HG03159 (cell line): Measurements from ENCODE around the gene HHATL.

Source experiments
- ATAC-seq: cut with Tn5 transposase; IDR thresholded peaks from one replicate; pipeline ENCODE4 v1.9.1; 2021; ENCODE audit warnings: mild to moderate bottlenecking, moderate library complexity; ENCODE audit not compliant: unreplicated experiment

HHATL gene

DNA sequence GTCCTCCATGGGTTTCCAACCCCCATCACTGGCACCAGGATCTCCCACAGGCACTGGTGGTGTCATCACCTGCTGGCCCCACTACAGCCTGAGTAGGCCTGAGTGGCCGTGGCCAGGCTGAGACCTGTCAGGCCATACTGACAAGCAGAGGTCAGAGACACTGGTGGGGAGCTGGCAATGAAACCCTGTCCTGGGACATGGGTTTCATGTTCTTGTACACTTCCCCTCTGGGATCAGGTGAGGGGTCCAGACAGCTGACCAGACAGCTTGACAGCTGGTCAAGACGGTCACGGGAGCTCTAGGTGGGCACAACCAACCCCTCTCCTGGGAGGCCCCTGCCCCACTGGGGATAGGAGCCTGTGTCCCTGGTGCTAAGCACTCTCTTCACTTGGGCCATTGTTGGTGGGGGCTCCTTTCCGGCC lies 36.0 kb downstream of the HHATL start:
- ATAC-seq = no peak

DNA sequence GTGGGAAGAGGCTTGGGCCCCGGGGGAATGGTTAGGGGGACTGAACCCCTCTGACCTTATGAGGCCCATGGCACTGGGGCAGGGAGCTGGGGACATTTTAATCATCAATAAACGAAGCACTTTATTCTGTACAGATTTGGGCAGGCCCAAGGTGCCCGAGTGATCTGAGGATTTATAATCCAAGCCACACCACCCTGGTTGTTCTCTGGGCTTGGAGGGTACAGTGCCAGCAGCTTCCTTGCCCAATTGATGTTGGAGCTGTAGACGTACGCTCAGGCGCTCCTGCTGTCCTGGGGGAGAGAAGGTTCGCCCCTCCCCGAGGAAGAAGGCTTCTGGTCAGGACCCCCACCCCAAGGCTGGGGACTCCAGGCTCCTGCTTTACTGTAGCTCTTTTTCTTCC lies 36.6 kb downstream of the HHATL start:
- ATAC-seq = no peak

DNA sequence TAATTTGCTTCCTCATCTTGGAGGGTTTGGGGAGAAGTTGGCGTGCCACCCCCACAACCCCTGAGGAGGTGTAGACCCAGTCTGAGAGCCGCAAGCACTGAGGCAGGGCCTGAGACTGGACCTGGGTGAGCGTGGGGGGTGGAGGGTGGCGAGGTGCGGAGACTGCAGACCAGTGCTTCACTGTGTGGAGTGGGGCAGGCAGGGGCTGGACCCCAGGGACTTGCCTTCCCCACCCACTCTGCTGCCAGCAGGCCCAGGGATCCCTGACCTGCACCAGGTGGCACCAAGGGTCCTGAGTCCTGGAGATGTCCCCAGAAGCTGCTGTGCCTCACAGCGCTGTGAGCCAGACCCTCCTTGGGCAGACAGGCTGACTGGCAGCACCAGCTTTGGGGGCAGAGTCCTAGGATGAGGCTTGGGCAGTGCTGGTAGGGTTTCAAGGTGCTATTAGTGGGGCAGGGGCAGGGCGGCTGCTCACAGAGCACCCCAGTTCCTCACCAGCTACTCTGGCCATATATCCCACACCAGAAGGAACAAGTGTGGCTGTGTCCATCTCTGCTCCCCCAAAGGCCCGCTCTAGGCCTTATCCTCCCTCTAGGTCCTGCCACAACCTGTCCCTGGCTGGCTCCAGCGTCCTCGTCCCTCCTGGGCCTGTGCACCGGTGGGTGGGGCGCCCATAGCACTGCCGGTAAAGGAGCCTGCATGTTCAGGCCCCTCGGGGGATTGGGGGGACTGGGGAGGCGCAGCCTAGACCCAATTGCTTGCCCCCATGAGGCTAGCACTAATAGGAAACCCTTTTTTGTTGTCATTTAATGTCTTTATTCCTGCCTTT lies 37.3 kb downstream of the HHATL start:
- no peak for ATAC-seq

DNA sequence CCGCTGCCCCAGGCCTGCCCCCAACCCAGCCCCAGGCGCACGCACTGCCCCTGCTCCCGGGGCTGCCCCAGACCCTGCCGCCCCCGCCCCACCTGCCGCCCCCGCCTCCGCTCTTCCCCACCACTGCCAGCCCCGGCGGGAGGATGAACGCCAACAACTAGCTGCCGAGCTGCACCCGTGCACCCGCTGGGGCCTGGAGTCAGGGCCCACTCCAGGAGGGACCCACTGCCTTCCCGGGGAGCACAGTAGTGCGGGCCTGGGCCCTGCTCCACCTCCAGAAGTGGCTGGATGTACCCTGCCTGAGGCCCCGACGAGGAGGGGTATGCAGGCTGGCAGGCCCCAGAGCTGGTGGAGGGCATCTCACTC lies 38.2 kb downstream of the HHATL start:
- no peak for ATAC-seq

DNA sequence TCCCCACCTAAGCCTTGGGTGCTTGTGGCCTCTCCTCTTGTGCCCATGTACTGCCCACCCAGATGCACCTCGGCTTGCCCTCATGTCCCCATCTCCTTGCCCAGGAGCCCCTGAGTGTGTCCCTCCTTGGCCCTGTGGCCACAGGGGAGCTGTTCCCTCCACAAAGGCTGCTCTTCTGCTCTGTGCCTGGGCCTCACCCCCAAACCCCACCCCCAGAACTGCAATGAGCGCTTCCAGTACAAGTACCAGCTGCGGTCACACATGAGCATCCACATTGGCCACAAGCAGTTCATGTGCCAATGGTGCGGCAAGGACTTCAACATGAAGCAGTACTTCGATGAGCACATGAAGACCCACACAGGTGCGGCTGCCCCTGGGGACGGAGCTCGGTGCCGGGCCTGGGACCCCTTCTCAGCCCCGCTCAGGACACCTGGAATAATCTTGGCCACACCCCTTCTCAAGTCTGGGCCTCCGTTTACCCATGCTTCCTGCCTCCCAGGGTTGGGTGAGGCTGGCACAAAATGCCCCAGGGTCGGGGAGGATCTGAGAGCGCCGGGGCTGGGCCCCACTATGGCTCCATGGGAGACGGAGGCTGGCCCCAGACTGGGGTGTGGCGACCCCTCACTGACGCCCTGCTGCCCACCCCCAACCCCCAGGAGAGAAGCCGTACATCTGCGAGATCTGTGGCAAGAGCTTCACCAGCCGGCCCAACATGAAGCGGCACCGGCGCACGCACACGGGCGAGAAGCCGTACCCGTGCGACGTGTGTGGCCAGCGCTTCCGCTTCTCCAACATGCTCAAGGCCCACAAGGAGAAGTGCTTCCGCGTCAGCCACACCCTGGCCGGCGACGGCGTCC lies 38.8 kb downstream of the HHATL start:
- no peak for ATAC-seq

DNA sequence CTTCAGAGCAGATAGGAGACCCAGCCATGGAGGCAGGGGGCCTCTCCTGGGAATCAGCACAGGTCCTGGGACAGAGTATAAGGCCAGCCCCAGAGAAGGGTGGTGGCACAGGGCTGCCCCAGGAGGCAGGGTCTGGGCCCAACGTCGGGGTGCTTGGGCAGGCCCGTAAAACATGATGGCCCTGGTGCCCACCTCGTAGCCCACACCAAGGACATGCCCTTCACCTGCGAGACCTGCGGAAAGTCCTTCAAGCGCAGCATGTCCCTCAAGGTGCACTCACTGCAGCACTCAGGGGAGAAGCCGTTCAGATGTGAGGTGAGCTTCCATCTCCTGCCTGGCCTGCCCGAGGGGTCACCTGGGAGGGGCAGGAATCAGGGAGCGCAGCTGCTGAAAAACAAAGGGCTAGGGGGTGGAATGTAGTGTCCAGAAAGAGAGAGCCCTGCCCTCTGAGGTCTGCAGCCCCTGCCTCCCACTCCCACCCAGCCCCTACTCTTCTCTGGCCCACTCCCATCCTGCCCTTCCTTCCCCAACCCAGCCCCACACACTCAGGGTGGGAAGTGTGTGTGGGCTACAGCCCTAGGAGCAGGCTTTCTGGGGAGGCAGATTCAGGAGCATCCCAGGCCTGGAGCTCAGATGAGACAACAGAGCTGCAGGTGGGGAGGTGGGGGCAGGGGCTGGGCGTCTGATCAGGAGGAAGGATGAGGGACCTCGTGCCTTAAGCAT lies 39.6 kb downstream of the HHATL start:
- ATAC-seq = no peak

DNA sequence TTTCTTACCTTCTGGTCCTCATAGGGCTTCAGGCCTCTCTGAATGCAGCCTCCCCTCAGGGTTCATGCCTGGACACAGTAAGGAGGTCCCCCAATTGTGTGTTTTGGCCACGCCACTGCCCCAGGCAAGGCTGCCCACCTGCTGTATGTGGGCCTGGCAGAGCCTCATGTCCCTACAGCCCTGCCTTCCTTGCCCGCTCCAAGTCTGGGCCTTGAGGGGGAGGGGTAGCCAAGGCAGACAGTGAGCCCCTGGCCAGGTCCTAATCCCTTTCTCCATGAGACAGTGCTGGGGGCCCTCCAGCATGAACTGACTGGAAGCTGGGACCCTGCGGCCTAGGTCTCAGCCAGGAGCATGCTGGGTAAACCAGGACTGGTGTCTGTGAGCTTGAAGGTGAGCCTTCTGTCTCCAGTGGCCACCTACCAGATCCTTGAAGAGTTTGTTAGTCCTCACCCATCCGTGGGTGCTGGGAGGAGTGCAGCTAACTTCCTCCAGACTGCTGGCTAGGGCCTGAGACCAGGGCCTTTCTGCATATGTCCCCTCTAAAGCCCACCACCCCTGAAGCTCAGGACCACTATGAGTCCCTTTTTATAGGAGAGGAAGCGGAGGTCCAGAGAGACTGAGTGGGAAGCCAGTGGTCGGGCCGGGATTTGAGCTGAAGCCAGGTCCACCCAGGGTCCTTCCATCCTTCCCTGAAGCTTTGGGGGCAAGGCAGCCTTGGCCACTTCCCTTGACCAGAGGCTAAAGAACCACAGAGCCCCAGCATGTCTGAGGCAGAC lies 40.4 kb downstream of the HHATL start:
- no peak for ATAC-seq

DNA sequence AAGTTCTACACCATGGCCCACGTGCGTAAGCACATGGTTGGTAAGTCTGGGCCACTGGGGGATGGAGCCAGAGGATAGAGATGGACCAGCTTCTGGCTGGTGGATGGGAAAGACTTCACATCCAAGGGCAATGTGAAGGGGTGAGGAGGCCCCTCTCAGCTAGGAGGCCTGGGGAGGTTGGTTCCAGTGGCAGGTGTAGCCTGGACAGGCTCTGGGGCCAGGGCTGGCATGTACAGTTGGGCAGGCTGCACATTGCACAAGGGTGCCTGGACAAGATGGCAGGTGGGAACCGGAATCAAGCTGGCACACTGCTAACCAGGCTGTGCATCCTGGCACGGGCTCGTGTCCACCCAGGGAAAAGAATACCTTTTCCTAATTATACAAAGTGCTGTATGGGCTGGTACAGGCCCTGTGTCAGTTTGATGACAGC lies 41.0 kb downstream of the HHATL start:
- no peak for ATAC-seq

DNA sequence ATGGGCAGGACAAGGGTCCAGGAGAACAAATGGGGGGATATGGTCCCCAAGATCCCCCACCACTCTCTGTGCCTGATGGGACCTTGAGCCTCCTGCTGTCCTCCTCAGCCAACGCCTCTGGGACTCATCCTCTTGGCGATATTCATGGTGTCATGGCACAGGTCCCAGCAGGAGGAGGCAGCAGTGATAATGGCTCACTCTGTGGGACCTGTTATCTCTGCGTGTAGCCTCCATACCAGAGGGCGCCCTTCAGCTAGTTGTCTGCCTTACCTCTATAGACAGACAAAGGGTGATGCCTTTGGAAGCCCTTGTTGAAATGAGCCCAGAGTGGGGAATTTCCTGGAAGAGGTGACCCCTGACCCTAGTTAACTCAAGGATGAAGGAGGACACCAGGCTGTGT lies 41.7 kb downstream of the HHATL start:
- ATAC-seq = no peak

DNA sequence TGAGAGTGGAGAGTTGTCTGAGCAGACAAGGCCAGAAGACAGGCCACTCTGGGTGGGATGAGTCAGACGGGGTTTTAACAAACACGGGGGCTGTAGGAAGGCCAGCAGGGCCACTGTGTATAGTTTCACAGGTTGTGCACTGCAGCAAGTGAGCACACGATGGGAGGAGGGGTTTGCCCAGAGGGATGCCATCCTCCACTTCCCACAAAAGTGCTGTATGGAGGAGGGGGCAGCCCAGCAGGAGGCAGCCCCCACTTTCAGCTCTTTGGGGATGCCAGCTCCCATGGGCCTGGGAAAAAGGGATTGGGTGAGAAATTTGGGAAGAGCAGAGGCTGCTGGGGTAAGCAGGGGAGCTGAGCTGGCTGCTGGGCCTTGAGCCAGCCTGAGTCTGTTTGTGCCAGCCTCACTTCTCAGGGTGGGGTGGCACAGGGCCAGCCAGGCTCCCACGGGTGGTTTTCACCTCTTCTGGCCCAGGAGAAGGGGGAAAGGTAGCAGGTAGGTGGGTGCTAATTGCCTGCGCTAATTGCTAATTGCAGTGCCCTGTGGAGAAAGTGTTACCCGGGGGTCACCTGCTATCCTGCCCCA lies 42.4 kb downstream of the HHATL start:
- ATAC-seq = no peak

DNA sequence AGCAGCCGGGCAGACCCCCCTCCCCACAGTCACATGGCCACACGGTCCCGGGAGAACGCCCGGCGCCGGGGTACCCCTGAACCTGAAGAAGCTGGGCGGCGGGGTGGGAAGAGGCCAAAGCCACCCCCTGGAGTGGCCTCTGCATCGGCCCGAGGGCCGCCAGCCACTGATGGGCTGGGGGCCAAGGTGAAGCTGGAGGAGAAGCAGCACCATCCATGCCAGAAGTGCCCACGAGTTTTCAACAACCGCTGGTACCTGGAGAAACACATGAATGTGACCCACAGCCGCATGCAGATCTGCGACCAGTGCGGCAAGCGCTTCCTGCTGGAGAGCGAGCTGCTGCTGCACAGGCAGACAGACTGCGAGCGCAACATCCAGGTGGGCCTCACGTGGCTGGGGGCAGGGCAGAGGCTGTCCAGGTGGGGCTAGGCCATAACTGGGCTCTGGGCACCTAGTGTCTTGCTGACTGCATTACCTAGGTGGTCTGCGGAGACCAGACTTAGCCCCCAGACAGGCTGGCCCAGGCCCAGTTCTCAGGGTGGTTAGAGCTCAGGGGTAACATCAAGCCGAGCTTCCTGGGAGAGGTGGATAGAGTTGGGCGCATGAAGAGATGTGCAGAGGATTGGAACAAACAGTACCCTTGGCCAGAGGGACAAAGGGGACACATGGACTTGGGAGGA lies 43.0 kb downstream of the HHATL start:
- ATAC-seq = no peak

DNA sequence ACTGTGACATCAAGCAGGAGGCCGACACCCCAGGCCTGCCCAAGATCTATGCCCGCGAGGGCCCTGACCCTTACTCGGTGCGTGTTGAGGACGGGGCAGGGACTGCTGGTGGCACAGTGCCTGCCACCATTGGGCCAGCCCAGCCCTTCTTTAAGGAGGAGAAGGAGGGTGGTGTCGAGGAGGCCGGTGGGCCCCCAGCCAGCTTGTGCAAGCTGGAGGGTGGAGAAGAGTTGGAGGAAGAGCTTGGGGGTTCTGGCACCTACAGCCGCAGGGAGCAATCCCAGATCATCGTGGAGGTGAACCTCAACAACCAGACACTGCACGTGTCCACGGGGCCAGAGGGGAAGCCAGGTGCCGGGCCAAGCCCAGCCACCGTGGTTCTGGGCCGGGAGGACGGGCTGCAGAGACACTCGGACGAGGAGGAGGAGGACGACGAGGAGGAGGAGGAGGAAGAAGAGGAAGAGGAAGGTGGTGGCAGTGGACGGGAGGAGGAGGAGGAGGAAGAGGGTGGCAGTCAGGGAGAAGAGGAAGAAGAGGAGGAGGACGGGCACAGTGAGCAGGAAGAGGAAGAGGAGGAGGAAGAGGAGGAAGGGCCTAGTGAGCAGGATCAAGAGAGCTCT lies 43.7 kb downstream of the HHATL start:
- ATAC-seq = no peak

DNA sequence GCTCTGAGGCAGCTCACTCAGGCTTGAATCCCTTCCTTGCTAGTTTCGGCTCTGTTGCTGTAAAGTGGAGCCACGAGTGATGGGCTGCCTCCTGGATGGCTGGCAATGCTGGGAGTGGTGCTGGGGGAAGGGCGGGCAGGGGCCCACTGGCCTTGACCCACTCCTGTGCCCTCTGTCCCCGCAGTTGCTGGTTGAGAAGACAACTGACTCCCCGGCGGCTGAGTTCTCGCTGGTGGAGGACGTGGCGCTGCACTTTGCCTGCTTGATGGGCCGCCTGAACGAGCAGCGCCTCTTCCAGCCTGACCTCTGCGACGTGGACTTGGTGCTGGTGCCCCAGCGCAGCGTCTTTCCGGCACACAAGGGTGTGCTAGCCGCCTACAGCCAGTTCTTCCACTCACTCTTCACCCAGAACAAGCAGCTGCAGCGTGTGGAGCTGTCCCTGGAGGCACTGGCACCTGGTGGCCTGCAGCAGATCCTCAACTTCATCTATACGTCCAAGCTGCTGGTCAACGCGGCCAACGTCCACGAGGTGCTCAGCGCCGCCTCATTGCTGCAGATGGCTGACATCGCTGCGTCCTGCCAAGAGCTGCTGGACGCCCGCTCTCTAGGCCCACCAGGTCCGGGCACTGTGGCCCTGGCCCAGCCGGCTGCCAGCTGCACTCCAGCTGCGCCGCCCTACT lies 44.4 kb downstream of the HHATL start:
- no peak for ATAC-seq

DNA sequence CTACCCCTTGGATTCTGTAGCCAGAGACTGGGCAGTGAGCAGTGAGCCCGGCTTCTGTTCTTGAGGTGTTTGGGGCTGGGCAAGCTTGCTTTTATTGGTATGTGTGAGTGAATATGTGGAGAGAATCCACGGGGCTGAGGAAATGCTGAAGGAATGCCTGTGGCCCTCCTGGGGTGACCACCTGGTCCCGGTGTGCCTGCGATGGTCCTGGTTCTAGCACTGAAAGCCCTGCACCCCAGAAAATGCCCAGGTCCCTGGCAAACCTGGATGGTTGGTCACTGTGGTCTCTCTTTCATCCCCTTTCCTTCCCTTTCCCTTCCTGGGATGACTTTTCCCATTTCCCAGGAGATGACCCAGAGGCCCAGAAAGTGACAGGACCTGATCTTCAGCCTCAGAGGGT lies 44.9 kb downstream of the HHATL start:
- ATAC-seq = no peak

DNA sequence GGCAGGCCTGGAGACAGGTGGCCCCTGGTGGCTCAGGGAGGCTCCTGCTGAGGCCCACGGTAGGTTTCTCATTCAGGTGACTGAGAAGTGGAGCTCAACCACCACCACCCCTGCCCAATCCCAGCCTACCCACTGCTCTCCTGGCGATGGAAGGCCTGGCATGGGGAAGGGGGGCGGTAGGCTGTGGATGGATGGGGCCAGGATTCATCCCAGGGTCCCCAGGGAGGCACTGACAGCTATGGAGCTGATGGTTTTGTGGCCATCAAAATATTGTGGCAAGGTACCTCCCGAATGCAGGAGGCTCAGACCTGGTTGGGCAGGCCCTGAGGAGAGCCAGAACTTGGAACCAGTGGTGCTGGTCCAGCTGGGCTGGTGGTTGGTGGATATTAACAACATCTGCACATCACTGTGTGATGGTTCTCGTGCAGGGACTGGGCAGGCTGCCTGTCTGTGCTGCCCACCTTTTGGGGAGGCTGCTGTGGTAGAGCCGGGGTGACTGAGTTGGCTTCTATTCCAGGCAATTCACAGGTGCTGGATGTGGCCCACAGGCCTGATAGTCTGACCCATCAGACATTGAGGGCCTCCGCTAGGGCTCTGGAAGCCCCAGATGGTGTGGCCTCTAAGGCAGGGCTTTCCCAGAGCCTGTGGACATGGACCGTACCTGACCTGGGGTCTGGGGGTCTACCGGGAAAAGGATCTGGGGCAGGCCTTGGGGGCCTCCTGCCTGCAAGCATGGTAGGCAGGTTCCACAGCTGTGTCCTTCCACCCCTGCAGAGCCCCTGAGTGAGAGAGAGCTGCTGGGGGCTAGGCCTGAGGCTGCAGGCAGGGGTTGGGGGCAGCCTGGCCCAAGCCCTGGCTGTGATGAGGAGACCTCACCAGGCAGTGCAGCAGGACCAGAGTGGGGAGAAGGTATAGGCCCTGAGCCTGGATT lies 45.7 kb downstream of the HHATL start:
- ATAC-seq = no peak

DNA sequence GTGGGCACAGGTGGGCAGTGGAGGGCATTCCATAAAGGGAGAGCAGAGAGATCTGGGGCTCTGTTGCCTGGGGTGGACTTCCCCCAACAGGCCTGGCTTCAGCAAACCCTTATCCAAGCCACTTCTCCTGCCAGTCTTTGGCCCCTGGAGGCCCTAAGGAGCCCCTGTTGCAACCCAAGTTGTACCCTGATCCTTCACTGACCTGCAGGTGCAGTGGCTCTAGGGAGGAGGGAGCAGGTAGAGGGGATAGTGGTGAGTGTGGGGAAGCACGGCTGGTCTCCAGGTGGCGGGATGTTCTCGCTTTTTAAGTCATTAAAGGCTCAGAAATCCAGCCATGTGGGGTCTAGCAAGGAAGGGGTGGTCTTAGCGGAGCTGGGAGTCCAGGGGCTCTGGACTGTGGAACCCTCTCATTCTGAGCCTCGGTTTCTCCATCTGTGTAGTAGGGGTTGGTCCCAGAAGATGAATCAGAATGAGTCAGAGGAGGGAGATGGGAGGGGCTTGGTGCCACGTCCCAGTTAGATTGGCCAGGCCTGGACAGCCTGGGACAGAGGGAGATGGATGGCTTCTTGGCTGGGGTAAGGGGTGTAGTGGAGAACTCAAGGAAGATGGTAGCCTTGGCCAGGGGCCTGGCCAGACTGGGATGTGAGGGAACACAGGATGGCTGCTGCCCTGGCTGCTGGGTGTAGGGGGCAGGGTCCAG lies 46.5 kb downstream of the HHATL start:
- no peak for ATAC-seq

DNA sequence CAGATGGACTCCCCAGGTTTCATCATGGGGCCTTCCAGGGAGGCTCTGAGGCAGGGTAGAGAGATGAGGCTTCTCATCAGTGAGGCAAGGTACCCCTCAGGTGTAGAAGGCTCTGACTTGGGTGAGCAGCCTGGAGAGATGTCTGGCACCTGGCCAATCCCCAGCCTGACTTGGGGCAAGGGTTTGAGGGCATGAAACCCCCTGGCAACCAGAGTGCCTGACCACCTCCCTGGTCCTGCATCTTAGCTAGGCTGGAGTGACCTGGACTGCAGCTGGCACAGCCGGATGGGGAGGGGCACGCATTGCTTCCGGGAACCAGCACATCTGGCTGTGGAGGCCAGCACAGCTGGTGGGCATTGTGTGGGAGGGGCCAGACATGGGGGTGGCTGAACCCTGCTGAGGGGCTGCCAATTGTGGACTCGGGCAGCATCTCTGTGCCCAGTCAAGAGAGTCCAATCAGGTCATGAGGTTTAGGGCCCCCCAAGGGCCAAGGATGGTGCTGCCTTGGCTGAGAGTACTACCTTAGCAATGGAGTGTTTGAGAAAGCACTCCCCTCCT lies 47.2 kb downstream of the HHATL start:
- no peak for ATAC-seq
